Omental fat pad (tissue), 4 donors: ENCODE data around the gene EMID1. TPM values are rescaled to one million over a fixed set of nuclear protein-coding genes. Genes with fewer than 3 reads are reported as not detected.

Experiments
- ATAC-seq: fragments of 150-250 bp; one replicate; pipeline ENCODE4 v1.9.1; 2016; ENCODE audit warnings: mild to moderate bottlenecking, moderate library complexity; ENCODE audit not compliant: low FRiP score
- DNase-seq: peaks from one replicate; pipeline ENCODE4 v3.0.0-alpha.2; 2019; ENCODE audit warnings: low spot score
- total RNA-seq, 4 donors: library from RNA; depleted of rRNA; stranded (reverse); fragments of >200 nt; gene quantifications; one replicate each; pipeline ENCODE4 v1.1.0, GENCODE V29; 2016
- TF ChIP-seq, protein P1 (sequence below), 3 donors: fragments of 450-650 bp; IDR thresholded peaks; one replicate each; pipeline ENCODE4 v1.5.1; 2016 to 2017; ENCODE audit warnings: antibody characterized with exemption in 3 of 3, mild to moderate bottlenecking in 3 of 3, moderate library complexity in 2 of 3

Gene EMID1
- total RNA-seq, 4 donors from 2014 or later, result 1.5 to 2.5 (median 1.7) TPM

DNA sequence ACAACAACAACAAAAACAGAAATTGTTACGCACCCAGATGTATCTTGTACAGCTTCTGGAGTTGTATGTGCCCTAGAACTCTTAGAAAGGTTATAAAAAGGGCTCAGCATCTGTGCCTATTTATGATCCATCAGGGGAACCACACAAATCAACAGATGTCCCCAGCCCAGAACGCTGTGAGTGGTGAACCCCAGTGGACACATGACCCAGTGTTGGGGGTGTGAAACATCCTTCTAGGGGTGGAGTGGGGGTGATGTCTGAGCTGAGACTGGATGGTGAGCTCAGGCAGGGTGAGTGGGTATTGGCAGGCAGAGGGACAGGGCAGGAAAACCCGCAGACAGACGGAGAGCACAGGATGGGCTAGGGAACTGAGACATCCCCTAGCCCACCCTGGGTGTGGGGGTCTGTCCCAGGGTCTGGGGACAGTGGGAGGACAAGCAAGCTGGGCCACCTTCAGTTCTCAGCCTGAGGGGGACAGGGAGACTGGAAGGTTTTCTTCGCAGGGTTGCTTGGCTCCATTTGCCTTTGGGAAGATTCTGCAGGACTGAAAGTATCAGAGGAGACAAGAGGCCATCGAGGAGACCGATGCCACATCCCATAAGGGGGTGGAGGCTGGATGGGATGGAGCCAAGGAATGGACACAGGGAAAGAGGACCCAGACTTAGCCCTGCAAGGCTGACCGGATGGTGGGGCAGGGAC is 5.8 kb upstream of the EMID1 start:
- ATAC-seq, result no peak
- DNase-seq, result no peak
- TF ChIP-seq, protein P1, sequence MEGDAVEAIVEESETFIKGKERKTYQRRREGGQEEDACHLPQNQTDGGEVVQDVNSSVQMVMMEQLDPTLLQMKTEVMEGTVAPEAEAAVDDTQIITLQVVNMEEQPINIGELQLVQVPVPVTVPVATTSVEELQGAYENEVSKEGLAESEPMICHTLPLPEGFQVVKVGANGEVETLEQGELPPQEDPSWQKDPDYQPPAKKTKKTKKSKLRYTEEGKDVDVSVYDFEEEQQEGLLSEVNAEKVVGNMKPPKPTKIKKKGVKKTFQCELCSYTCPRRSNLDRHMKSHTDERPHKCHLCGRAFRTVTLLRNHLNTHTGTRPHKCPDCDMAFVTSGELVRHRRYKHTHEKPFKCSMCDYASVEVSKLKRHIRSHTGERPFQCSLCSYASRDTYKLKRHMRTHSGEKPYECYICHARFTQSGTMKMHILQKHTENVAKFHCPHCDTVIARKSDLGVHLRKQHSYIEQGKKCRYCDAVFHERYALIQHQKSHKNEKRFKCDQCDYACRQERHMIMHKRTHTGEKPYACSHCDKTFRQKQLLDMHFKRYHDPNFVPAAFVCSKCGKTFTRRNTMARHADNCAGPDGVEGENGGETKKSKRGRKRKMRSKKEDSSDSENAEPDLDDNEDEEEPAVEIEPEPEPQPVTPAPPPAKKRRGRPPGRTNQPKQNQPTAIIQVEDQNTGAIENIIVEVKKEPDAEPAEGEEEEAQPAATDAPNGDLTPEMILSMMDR (IDR thresholded peaks at IDR 0.05), result no peak

DNA sequence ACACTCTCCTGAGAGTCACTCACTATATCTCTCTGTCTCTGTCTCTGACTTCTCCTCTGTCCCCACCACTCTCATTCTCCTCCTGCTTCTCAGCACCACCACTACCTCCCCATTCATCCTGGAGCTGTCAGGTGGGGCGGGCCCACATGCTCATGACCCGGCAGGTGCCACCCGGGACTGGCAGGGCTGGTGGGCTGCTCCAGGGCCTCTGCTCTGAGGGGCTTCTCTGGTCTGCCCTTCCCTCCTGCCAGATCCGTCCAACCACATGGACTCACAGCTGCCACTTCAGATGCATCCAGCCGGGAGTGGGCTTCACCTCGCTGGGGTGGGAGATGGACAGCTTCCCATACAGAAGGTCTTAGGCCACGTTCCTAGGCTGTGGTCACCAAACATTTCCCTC is 4.8 kb upstream of the EMID1 start:
- ATAC-seq, result no peak
- TF ChIP-seq, protein P1 (IDR thresholded peaks at IDR 0.05), result no peak
- DNase-seq, result no peak

DNA sequence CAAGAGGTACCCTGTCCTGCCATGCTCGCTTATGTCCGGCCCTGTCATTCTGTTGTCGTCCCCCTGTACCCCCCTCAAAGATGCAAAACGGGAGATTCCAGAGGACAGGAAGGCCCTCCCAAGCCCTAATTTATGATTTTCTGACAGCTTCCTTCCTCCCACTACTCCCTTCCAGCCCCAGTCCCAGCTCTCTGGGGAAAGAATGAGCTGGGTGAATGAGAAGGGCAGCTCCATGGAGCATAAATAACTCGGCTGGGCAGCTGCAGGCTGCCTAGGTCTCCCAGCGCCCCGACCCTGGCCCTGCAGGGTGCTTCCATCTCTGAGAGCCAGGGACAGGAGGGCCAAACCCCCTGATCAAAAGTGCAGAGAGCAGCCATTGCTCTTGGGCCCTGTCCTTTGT is 3.9 kb upstream of the EMID1 start:
- ATAC-seq (no peak), DNase-seq (no peak)
- TF ChIP-seq, protein P1 (IDR thresholded peaks at IDR 0.05), result no peak

- ATAC-seq (no peak), DNase-seq (no peak)
- TF ChIP-seq, protein P1 (IDR thresholded peaks at IDR 0.05), result no peak
Observed at GRCh38 chr22:29202212-29203192, 3.2 kb upstream of the EMID1 start.

DNA sequence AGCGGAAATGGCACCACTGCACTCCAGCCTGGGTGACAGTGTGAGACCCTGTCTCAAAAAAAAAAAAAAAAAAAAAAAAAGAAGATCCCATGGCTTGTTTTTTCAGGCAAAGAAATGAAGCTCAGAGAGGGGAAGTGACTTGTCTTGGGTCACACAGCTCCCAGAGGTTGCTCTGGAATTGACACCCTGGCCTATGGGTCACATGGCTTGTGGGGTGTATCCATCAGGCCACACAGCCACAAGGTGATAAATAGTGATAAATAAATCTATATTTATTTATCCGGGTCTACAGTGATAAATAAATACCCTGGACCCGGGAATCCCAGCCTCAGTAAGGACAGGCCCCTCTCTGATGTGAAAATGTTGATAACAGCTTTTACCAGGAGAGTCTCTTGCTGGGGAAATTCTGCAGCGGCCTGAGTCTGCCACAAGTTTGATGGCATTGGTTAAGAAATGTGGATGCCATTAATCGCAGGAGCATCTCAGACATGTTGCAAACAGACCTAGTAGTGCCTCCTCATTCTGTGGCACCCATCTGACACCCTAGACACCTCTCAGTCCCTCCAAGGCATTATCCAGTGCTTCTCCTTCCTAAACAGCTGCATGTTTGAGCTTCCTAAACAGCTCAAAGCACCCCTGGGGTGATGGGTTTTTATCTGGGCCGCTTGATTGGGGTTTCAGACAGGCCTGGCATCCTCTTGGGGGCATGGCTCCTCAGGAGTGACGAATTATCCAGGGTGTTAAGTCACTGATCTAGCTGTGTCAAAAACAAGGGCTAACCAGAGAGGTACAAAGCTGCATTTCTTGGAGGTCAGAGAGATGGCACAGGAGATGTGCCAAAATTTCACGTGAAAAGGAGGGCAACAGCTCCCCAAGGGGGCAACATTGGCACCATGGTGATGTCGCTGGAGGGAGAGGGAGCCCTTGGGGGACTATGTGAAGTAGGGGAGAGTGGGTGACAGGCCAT is 1.9 kb upstream of the EMID1 start:
- ATAC-seq (no peak), DNase-seq (no peak)
- TF ChIP-seq, protein P1 (IDR thresholded peaks at IDR 0.05), result no peak

DNA sequence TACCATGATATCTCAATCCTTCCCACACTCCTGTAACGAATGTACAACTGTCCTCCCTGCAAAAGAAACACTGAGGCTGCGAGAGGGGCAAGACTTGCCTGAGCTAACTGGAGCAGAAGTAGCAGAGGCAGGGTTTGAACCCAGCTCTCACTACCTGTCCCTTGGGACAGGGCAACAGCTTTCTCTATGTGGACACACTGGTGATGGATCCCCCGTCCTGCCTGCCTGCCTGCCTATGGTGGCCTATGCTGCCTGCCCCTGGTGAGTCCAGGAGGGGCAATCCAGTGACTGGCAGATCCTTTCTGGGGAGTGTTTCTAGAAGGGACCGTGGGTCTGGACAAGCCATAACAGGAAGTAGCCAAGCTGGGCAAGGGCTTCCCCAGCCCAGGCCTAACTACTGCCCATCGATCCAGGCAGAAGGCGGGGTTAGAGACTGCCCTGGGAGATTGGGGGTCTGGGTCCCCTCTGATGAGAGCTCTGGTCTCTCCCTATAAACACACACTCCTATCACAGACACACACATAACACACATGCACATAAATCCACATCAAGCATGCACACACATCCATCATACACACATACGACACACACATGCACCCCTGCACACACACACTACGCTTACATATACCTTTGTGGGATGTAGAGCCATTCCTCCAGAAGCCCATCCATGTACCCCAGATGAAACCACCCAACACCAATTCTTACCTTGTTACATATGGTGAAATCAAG is 1.1 kb upstream of the EMID1 start:
- TF ChIP-seq, protein P1 (IDR thresholded peaks at IDR 0.05), result no peak
- DNase-seq, result no peak
- no peak for ATAC-seq
